ENCODE measurements around the gene ASH1L. TPM values are rescaled to one million over a fixed set of nuclear protein-coding genes. Genes with fewer than 3 reads are reported as not detected.

ASH1L gene
- total RNA-seq, 1 experiment from 2014 or later = 29.3 TPM

- no peaks in the 10 kb centered on the region for H3K9me3 Mint-ChIP-seq
- peaks cover 22% of the 10 kb centered on the region for H3K4me1 Mint-ChIP-seq
- CTCF ChIA-PET = interaction anchor here (0.7 to 3.9 kb wide), 12 partner anchors 11 to 135 kb away, joined by 3 to 49 read pairs (median 6); partner anchors contain the start of genes CLK2, HCN3, KRTCAP2 and RUSC1
- POLR2A ChIA-PET = interaction anchor here (0.9 to 1.0 kb wide), 2 partner anchors 34 to 111 kb away, joined by 3 read pairs; partner anchors contain the start of gene CLK2
- no peak for DNase-seq (ENCODE audit: low spot score)
- ATAC-seq = no peak
- H3K36me3 Mint-ChIP-seq = peaks cover 23% of the 10 kb centered on the region
- peak overlapping the region; percentile 99 for H3K27ac Mint-ChIP-seq
- TF ChIP-seq GABPB1 (CRISPR knock-in tag; IDR thresholded peaks at IDR 0.05) (0 out of 2 replicates have a peak, but pooled peaks have one; percentile 18), ZNF416 (CRISPR knock-in tag; IDR thresholded peaks at IDR 0.05) (no peak)
- peak overlapping the region; percentile 97 for H3K4me3 Mint-ChIP-seq
- no peaks in the 10 kb centered on the region for H3K27me3 Mint-ChIP-seq (ENCODE audit: low read depth)
These were observed 255.3 kb downstream of the ASH1L start for GRCh38 chr1:155307247-155307740.

- TF ChIP-seq IRF1 (CRISPR knock-in tag; IDR thresholded peaks at IDR 0.05) = no peak
- no peak for TF ChIP-seq ZNF425 (CRISPR knock-in tag; conservative IDR thresholded peaks at IDR 0.05)
- no peak for TF ChIP-seq ZSCAN18 (CRISPR knock-in tag; IDR thresholded peaks at IDR 0.05)
- TF ChIP-seq OVOL2 (CRISPR knock-in tag; IDR thresholded peaks at IDR 0.05; ENCODE audit: borderline replicate concordance) = no peak
- no peaks in the 10 kb centered on the region for H3K27me3 Mint-ChIP-seq (ENCODE audit: low read depth)
- POLR2A ChIA-PET = no interaction called here
- H3K4me1 Mint-ChIP-seq = peaks cover 22% of the 10 kb centered on the region
- peak overlapping the region; percentile 76; the same call in 1 of the 2 replicates for H3K27ac Mint-ChIP-seq
- ATAC-seq (no peak), DNase-seq (ENCODE audit: low spot score) (no peak)
- no peak overlapping the region for H3K4me3 Mint-ChIP-seq
- CTCF ChIA-PET = interaction anchor here (1.2 to 3.9 kb wide), 7 partner anchors 15 to 55 kb away, joined by 3 to 49 read pairs (median 5); partner anchors contain the start of genes CLK2, HCN3 and RUSC1
- H3K9me3 Mint-ChIP-seq = no peaks in the 10 kb centered on the region
- H3K36me3 Mint-ChIP-seq = peaks cover 11% of the 10 kb centered on the region
These were observed 256.7 kb downstream of the ASH1L start for GRCh38 chr1:155305881-155306391.

GRCh38 chr1:155304558-155305063 is 258.0 kb downstream of the ASH1L start:
- ChIA-PET CTCF (interaction anchor here (1.1 to 3.9 kb wide), 4 partner anchors 19 to 54 kb away, joined by 3 to 27 read pairs (median 5); no protein-coding TSS in a partner anchor), POLR2A (interaction anchor here (2.0 kb wide), 1 partner anchor 32 kb away, joined by 4 read pairs; the partner anchor contains the start of gene CLK2)
- ATAC-seq (no peak), DNase-seq (ENCODE audit: low spot score) (no peak)
- H3K9me3 Mint-ChIP-seq = no peaks in the 10 kb centered on the region
- H3K4me3 Mint-ChIP-seq = no peak overlapping the region
- H3K27ac Mint-ChIP-seq = peak overlapping the region; percentile 10; the same call in 1 of the 2 replicates
- H3K4me1 Mint-ChIP-seq = peaks cover 16% of the 10 kb centered on the region
- no peaks in the 10 kb centered on the region for H3K36me3 Mint-ChIP-seq
- no peaks in the 10 kb centered on the region for H3K27me3 Mint-ChIP-seq (ENCODE audit: low read depth)
- TF ChIP-seq ZNF671 (CRISPR knock-in tag; IDR thresholded peaks at IDR 0.05) = no peak
- no peak for TF ChIP-seq ZNF532 (CRISPR knock-in tag; IDR thresholded peaks at IDR 0.05; ENCODE audit: borderline replicate concordance)
- no peak for TF ChIP-seq USF2 (CRISPR knock-in tag; IDR thresholded peaks at IDR 0.05)
- TF ChIP-seq HMGXB4 (CRISPR knock-in tag; IDR thresholded peaks at IDR 0.05) = no peak
- no peak for TF ChIP-seq CREM (CRISPR knock-in tag; IDR thresholded peaks at IDR 0.05)
- no peak for TF ChIP-seq ZNF512 (CRISPR knock-in tag; IDR thresholded peaks at IDR 0.05; ENCODE audit: borderline replicate concordance)
- no peak for TF ChIP-seq ZNF423 (CRISPR knock-in tag; IDR thresholded peaks at IDR 0.05)
- TF ChIP-seq IRF1 (CRISPR knock-in tag; IDR thresholded peaks at IDR 0.05) = no peak
- no peak for TF ChIP-seq ZBTB21 (CRISPR knock-in tag; IDR thresholded peaks at IDR 0.05; ENCODE audit: borderline replicate concordance)
- no peak for TF ChIP-seq TEAD4 (CRISPR knock-in tag; IDR thresholded peaks at IDR 0.05)

Measured in WTC11 (cell line).